ENCODE data around the gene HCK.

Gene HCK

GRCh38 chr20:32135983-32136515 is 84.0 kb downstream of the HCK start:
- TF ChIP-seq JUND (IDR thresholded peaks at IDR 0.05; ENCODE audit: low read depth): peak; percentile 38; the same call in 1 of the 2 replicates
- DNase-seq (ENCODE audit: low read depth in 1 of 2, low spot score in 1 of 2): peak; percentile 35 to 92
- in situ Hi-C loops (cut with HindIII; ENCODE audit: low pct_unique_long_range_greater_than_20kb, low sequenced_read_pairs): no loop called here

GRCh38 chr20:32138921-32139320 is 86.9 kb downstream of the HCK start:
- in situ Hi-C loops (cut with HindIII; ENCODE audit: low pct_unique_long_range_greater_than_20kb, low sequenced_read_pairs): no loop called here
- TF ChIP-seq JUND (IDR thresholded peaks at IDR 0.05; ENCODE audit: low read depth): no peak
- no peak for DNase-seq (ENCODE audit: low read depth in 1 of 2, low spot score in 1 of 2)

GRCh38 chr20:32139947-32140346 is 87.9 kb downstream of the HCK start:
- DNase-seq (ENCODE audit: low read depth in 1 of 2, low spot score in 1 of 2): no peak
- no peak for TF ChIP-seq JUND (IDR thresholded peaks at IDR 0.05; ENCODE audit: low read depth)
- in situ Hi-C loops (cut with HindIII; ENCODE audit: low pct_unique_long_range_greater_than_20kb, low sequenced_read_pairs): no loop called here

GRCh38 chr20:32140603-32141002 is 88.6 kb downstream of the HCK start:
- in situ Hi-C loops (cut with HindIII; ENCODE audit: low pct_unique_long_range_greater_than_20kb, low sequenced_read_pairs): no loop called here

GRCh38 chr20:32141465-32141980 is 89.5 kb downstream of the HCK start:
- TF ChIP-seq JUND (IDR thresholded peaks at IDR 0.05; ENCODE audit: low read depth): no peak
- no peak for DNase-seq (ENCODE audit: low read depth in 1 of 2, low spot score in 1 of 2)
- in situ Hi-C loops (cut with HindIII; ENCODE audit: low pct_unique_long_range_greater_than_20kb, low sequenced_read_pairs): no loop called here

More at GRCh38 chr20:32140603-32141002, 88.6 kb downstream of the HCK start:
- no peak for DNase-seq (ENCODE audit: low read depth in 1 of 2, low spot score in 1 of 2)
- no peak for TF ChIP-seq JUND (IDR thresholded peaks at IDR 0.05; ENCODE audit: low read depth)

GRCh38 chr20:32142088-32142487 is 90.0 kb downstream of the HCK start:
- in situ Hi-C loops (cut with HindIII; ENCODE audit: low pct_unique_long_range_greater_than_20kb, low sequenced_read_pairs): no loop called here
- DNase-seq (ENCODE audit: low read depth in 1 of 2, low spot score in 1 of 2): no peak
- TF ChIP-seq JUND (IDR thresholded peaks at IDR 0.05; ENCODE audit: low read depth): no peak

- in situ Hi-C loops (cut with HindIII; ENCODE audit: low pct_unique_long_range_greater_than_20kb, low sequenced_read_pairs): no loop called here
- TF ChIP-seq JUND (IDR thresholded peaks at IDR 0.05; ENCODE audit: low read depth): no peak
- DNase-seq (ENCODE audit: low read depth in 1 of 2, low spot score in 1 of 2): no peak
These were observed 90.9 kb downstream of the HCK start for GRCh38 chr20:32142991-32143390.

GRCh38 chr20:32144898-32145662 is 93.0 kb downstream of the HCK start:
- DNase-seq (ENCODE audit: low read depth in 1 of 2, low spot score in 1 of 2): no peak
- TF ChIP-seq JUND (IDR thresholded peaks at IDR 0.05; ENCODE audit: low read depth): no peak
- in situ Hi-C loops (cut with HindIII; ENCODE audit: low pct_unique_long_range_greater_than_20kb, low sequenced_read_pairs): no loop called here

GRCh38 chr20:32149566-32150170 is 97.6 kb downstream of the HCK start:
- TF ChIP-seq JUND (IDR thresholded peaks at IDR 0.05; ENCODE audit: low read depth): no peak
- DNase-seq (ENCODE audit: low read depth in 1 of 2, low spot score in 1 of 2): no peak
- in situ Hi-C loops (cut with HindIII; ENCODE audit: low pct_unique_long_range_greater_than_20kb, low sequenced_read_pairs): no loop called here

GRCh38 chr20:32150291-32150848 is 98.3 kb downstream of the HCK start:
- DNase-seq (ENCODE audit: low read depth in 1 of 2, low spot score in 1 of 2): no peak
- in situ Hi-C loops (cut with HindIII; ENCODE audit: low pct_unique_long_range_greater_than_20kb, low sequenced_read_pairs): no loop called here
- no peak for TF ChIP-seq JUND (IDR thresholded peaks at IDR 0.05; ENCODE audit: low read depth)
